Activated effector memory CD4-positive, alpha-beta T cell treated with Interleukin-2 at 50 U/mL for 16 hours (primary cell): ENCODE results near the gene SH3GL1.

Source experiments
- DNase-seq: peaks from one replicate; pipeline ENCODE4 v3.0.0-alpha.2; 2020

Gene SH3GL1

GRCh38 chr19:4396949-4397783, 3.2 kb downstream of the SH3GL1 start:
- no peak for DNase-seq

GRCh38 chr19:4393947-4394590, 6.3 kb downstream of the SH3GL1 start:
- DNase-seq = no peak

DNA sequence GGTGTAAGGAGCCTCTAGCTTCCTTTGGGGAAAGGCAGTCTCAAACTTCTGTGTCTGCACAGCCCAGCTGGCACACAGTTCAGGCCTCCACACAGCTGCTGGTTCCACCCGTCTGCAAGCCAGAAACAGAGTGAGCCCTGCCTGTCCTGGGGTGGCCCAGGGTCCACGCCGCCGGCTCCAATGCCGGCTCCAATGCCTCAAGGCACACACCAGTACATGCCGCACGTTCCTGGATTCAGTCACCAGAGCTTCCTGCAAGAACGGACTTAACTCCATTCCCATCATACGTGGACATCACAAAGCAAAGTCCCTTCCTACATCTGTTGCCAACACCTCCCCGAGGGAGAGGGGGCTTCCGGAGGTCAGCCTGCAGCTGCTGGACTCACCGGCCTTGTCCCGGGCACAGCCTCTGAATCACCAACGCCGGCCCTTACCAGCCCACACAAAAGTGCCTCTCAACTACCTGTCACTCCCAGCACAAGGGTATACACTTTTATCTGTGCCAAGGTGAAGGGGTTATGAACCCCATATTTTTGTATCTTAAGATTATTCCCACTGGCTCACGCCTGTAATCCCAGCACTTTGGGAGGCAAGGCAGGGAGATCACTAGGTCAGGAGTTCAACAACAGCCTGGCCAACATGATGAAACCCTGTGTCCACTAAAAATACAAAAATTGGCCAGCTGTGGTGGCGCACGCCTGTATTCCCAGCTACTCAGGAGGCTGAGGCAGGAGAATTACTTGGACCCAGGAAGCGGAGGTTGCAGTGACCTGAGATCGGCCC, 8.5 kb downstream of the SH3GL1 start:
- no peak for DNase-seq

DNA sequence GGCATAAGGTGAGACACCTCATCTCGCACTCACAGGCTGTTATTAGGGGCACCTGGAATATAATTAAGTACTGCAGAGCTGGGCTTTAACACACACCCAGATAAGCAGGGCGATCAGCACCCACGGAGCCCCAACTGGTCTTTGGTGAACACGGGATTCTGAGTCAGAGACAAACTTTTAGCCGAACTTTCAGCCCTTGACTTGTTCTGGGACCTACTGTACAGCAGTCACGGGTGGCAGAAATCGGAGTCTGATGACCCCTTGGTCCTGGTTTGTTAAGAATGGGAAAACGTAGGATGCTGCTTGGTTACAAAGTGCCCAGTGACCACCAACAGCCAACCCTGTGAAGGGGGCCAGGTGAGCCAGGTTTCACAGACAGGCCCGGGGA, 9.0 kb downstream of the SH3GL1 start:
- no peak for DNase-seq

DNA sequence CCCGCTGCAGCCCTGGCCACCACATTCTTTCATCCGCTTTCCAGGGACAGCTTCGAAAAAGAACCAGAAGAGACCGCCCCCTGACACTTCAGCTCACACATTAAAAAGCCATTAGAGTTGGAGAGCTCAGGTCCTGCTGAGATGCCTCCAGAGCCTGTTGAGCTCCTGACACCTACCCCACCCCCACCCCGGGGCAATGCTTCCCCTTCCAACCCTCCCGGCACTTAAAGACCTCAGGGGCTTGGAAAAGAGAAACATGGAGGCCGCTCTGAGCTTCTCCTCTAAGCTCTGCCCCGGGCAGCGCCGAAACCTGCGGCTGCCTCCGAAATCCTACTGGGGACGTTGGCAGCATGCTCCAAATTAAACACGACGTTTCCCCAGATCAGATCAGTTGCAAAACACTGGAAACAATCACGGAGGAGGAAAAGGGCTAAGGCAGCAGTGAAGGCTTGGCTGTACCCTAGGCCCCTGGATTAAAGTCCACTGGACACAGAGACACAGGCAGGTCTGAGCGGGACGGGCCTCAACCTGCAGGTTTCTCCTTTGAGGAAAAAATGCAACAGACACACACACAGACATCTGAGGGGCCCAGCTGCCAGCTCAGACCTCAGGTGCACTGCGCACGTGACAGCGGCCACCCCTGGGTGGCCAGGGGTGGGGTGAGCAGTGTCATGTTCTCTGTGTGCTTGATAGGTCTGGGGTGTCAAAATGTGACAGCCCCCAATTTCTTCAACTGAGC, 9.6 kb downstream of the SH3GL1 start:
- no peak for DNase-seq

- DNase-seq = no peak
Measured at GRCh38 chr19:4390017-4390566, 10.3 kb downstream of the SH3GL1 start.

GRCh38 chr19:4389511-4390016, 10.8 kb downstream of the SH3GL1 start:
- no peak for DNase-seq

DNA sequence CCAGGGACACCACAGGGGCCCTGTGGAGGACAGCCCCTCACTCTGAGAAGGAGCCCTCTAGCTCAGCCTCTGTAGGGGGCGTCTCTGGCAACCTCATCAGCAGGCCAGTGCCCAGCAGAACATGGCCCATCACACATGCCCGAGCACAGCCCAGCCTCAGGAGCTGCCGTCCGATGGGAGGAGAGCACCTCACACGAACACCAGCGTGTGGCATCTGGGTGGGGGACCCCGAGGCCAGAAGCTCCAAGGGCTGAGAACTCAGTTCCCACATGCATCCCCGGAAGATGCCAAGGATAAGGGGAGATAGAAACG, 11.3 kb downstream of the SH3GL1 start:
- DNase-seq = no peak

DNA sequence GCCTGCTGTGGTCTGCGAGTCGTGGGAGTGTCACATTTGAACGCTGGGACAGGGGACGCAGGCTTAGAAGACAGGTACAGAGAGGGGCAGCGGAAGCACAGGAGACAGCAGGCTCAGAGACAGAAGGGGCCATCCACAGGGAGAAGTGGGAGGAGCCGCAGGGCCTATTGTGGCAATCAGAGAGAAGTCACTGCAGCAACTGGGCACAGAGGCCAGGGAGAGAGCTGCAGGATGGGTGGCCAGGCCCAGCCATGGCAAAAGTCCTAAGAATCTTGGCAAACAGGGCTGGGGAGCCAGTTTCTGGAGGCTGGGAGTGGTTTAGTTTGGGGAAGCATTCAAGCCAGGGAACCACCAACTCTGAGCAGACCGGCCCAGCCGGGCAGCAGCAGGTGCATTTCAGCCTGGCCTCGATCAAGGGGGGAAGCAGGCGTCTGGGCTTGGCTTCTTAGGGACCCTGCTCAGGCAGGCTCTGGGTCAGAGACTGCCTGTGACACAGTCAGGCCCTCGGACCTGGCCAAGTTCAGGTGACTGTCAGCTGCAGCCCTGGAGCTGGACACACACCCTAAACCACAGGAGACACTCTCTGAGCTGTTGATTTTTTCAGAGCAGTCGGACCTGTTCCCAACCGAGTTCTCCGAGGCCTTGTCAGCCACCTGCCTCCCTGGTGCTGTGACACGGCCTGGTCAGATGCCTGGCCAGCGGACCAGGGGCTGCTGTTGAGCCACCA, 11.8 kb downstream of the SH3GL1 start:
- no peak for DNase-seq

GRCh38 chr19:4386041-4386782, 14.1 kb downstream of the SH3GL1 start:
- DNase-seq = no peak

DNA sequence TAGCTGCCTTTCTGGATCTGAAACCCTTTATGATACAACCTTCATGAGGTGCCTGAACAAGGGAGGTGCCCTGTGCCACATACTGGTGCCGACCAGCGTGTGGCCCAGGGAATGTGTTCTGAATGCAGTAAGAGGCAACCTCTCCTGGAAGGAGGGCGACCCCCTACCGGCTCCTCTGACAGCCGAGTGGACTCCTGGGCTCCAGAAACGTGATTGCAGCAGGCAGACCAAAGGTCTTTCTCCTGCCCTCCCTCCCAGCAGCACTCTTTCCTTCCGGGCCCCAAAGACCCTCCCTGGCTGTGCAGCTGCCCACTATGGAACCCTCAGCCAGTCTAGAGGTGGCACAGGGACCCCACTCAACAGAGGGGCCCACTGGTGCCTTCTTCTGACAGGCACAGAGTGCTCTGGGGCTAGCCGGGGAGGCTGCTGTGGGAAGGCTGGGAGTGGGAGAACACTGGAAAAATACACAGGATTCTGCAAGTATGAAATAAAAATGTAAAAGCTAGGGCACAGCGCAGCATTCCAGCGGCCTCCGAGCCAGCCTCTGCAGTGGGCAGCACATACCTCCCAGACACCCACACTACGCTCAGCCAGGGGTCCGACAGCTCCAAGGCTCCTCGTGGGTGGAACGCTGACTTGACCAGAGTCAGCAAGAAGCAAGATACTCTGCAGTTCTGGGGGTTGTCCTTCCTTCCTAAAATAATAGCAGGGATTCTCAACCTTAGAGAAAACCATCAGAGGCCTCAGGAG, 14.9 kb downstream of the SH3GL1 start:
- no peak for DNase-seq

DNA sequence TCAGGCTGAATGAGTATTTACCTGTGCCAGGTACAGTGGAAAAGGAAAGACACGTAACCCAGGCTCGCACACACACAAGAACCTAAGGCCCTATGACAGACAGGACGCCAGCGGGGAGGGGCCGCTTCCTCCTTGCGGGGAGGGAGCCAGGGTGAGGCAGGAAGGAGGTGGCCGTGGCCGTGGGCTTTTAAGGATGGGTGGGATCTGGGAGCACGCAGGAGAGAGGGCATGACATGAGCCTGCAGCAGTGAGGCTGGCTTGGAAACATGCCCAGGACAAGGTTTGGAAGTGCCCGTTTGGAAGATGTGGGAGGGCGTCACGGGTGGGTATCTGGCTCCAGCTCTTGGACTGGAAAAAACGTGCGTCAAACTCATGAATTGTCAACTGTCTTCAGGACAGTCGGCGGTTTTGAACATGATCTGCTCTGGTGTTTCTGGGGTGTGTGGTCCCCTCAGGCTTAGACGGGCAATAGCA, 20.1 kb downstream of the SH3GL1 start:
- peak; percentile 56 for DNase-seq

GRCh38 chr19:4379383-4380253, 20.7 kb downstream of the SH3GL1 start:
- DNase-seq = no peak

DNA sequence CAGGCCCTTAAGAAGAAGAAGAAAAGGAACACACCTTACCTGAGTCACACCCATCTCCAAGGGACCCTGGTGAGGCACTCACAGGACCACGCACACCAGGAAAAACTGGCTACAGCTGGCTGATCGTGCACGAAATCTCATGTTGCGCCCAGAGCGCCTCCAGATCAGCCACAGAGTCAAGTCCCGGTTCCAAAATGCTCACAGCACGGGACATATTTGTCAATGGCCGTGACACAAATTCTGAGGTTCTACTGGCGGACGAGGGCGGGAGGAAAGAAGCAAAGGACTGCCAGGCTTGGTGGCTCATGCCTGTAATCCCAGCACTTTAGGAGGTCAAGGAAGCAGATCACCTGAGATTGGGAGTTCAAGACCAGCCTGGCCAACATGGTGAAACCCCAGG, 21.5 kb downstream of the SH3GL1 start:
- no peak for DNase-seq

DNA sequence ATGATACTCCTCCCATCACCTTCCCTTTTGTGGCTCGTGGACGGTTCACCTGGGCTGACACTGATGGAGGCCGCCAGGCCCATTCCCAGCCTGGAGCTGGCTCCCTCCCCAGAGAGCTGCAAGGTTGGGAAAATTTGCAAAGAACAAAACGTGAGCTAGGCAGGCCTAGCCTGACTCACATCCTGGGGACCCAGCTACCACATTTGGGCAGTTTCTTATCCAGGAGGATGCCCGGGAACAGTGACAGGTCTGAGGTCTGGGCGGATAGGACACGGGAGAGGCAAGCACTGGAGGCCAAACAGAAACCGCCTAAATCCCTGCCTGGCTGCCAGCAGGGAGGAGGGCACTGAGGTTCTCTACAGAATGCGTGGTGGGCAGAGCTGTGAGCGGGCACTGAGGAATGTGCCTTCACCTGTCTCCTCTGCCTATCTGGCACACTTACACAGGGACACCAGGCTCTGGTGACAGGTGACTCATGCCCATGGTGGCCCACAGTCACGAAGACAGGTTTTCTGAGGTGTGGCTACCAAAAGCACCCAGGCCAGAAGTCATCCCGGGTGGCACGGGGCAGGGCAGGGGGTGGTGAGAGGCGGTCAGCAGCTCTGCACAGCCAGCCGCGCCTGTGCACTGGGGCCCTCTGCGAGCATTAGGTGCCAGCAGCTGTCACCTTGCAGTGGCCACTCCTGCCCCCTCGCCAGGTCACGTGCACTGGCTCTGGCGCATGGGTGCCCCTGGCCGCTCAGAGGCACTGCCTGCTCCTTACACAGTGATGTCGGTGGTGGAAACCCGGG, 23.2 kb downstream of the SH3GL1 start:
- no peak for DNase-seq

DNA sequence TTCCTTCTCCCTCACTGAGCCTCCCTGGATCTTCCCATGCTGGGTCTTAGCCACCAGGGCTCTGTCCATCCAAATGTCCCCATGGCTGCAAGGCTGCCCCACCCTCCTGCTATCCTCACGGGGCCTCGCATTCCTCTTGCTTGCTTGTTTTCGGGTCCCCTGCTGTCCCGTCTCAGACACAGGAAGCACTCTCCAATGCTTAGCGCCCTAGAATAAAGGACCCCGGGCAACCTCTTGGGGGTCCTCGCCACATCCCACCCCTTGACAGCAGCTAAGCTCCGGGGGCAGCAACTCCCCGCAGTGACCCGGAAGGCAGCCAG, 23.7 kb downstream of the SH3GL1 start:
- DNase-seq = no peak

- DNase-seq = no peak
Measured at GRCh38 chr19:4376028-4376670, 24.2 kb downstream of the SH3GL1 start.
